GM18870 (cell line): Measurements from ENCODE around the gene TIMP3.

Source experiments
- ATAC-seq: cut with Tn5 transposase; IDR thresholded peaks from one replicate; pipeline ENCODE4 v1.9.1; 2021; ENCODE audit warnings: moderate library complexity; ENCODE audit not compliant: unreplicated experiment

Gene TIMP3

GRCh38 chr22:32827049-32827602 is 25.6 kb downstream of the TIMP3 start:
- no peak for ATAC-seq

DNA sequence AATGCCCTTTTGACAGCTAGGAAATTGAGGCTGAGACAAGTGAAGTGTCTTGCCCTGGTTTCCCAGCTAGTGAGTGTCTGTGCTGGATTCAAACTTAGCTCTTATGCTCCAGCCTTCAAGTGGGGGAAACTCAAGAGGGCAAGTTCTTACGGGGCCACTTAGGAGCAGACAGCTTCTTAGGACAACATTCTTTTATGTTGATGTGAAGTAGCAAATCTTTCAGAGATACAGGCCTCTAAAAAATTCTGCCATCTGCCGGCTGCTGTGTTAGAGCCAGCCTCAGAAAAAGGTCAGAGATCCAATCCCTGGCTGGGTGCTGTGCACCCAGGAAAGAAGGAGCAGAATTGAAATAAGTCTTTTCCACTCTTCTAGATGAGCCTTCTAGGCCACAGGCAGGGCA is 26.6 kb downstream of the TIMP3 start:
- no peak for ATAC-seq

DNA sequence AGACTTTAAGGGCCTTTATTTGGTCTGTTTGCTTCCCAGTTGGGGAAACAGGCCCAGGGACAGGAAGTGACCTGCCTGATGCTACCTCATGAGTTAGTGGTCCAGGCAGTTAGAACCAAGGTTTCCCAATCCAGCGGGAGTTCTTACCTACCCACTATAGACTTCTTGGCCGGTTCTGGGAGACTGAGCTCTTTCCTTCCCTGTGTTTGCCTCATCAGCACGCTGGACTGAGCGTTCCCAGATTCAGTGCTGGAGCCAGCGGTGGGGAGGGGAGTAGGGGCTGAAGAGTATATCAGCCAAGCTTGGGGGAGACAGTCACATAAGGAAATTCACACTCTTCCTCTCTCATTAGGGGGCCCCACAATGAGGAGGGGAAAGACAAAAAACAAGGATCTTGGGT is 27.1 kb downstream of the TIMP3 start:
- no peak for ATAC-seq

- no peak for ATAC-seq
Measured at GRCh38 chr22:32829451-32829851, 27.9 kb downstream of the TIMP3 start.

DNA sequence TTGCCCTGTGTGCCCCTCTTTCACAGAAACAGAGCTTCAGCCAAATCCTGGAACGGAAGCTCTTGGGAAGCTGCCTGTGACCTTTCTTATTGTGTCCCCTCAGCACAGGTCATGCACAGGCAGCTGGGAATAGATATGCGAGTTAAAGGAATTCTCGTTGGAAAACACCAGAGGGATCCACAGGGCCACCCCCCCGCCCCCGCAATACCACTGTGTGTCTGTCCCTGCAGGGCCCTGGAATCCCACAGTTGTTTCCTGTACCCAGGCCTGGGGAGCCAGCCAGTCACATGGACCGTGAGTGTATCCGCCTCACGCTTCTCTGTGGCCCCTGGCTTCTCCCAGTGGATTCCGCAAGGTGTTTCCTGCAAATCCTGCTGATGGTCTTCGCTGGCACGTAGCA is 29.0 kb downstream of the TIMP3 start:
- ATAC-seq: no peak

GRCh38 chr22:32830957-32831356 is 29.5 kb downstream of the TIMP3 start:
- ATAC-seq: no peak

DNA sequence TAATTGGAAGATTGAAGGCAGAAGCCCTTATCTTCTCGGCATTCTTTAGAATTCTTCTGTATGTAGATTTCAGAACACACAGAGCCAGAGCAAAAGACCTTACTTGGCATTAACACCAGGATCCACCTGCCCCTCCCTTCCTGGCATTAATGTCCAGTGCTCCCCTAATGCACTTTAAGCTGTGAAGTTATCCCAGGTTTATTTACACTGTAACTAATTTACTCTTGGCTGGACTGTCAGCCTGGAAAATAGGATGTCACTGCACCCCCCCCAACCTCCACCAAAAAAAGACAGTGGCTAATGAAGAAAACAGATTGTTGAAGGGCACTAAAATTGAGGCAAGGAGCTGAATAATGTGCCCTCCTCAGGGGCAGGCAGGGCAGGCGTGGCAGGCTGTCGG is 30.1 kb downstream of the TIMP3 start:
- no peak for ATAC-seq

- no peak for ATAC-seq
Measured at GRCh38 chr22:32832174-32832573, 30.7 kb downstream of the TIMP3 start.

- no peak for ATAC-seq
Measured at GRCh38 chr22:32836280-32837123, 35.0 kb downstream of the TIMP3 start.

GRCh38 chr22:32837142-32837541 is 35.6 kb downstream of the TIMP3 start:
- ATAC-seq: no peak

- ATAC-seq: no peak
Measured at GRCh38 chr22:32837803-32838202, 36.3 kb downstream of the TIMP3 start.

DNA sequence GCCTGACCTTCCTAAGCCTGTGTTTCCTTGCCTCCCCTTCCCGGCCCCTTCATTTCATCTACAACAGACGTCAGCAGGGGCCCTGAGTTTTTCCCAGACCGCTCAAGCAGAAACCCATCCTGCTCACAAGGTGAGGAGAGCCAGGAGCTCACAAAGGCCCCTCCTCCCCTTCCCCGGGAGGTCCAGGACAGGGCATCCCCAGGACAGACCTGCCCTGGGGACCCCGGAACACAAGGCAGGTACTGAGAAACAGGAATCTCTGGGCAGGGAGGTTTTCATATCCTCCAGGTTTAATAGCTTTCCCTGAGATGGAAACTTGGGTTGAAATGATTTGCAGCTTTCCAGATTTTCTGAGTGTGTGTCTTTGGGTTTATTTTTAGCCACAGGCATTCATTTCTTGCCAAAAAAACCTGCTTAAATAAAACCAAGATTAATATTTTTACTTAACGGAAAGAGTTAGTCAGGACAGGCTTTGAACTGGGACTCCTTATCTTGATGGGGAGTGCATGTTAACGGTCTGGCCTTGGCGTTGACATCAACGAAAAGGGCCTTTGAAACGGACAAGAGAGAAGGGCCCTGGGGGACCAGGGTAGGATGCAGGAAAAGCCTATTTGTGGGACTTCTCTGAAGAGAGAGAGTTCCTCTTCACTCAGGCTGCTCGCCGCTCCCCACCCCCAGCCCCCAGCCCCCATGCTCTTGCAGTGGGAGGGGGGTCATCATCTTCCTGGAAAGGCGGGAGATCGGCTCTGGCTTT is 38.5 kb downstream of the TIMP3 start:
- ATAC-seq: no peak

DNA sequence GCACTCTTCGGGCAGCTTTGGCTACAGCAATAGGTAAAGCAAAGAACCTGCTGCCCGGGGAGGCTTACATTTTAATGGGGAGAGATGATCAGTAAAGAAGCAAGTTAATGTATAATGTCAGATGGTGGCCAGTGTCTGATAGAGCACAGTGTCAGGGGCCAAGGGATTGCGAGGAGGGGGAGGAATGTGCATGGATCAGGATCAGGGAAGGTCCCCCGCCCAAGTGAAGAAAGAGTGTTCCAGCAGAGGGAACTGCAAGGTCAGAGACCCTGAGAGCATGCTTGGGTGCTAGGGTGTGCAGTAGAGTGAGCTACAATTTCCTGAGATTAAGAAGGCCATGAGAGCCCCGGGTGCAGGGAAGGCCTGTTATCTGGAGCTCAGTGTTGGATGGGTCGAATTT is 39.7 kb downstream of the TIMP3 start:
- ATAC-seq: no peak

- ATAC-seq: no peak
Measured at GRCh38 chr22:32842486-32842885, 41.0 kb downstream of the TIMP3 start.

DNA sequence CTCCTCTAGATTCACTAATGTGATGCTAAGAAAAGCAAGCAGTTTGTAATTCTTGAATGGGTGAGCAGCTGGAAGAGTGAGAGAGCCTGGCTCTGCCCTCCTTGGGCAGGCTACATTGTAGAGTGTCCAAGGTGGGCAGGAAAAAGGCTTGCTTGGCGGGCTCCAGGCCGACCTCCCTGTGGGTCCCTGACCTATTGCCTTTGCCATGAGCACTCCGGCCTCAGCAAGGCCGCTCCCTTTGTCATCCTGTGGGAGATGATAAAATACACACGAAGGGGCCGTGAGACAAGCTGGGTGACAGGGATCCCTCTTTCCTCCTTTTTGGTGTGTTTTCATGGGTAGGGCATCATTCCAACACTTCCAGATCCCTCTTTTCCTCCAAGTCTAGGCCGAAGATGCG is 41.8 kb downstream of the TIMP3 start:
- no peak for ATAC-seq

DNA sequence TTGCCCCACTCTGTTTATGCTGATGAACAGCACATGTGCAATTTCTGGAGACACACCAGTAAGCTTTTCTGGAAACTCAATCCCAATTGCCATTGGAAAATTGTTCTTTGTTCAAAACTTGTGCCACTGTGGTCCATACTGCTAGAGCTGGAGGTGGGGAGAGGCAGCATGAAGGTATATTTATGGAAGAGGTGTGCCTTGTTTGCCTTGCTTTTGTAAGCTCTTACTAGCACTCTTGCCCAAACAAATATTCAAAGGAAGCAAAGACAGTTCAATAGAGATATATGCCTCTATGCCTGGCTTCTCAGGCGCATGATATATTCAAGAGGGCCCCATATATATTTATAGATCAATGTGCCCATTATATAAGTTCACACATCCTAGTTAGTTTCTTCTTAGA is 42.7 kb downstream of the TIMP3 start:
- ATAC-seq: no peak

GRCh38 chr22:32846780-32847491 is 45.4 kb downstream of the TIMP3 start:
- ATAC-seq: no peak

DNA sequence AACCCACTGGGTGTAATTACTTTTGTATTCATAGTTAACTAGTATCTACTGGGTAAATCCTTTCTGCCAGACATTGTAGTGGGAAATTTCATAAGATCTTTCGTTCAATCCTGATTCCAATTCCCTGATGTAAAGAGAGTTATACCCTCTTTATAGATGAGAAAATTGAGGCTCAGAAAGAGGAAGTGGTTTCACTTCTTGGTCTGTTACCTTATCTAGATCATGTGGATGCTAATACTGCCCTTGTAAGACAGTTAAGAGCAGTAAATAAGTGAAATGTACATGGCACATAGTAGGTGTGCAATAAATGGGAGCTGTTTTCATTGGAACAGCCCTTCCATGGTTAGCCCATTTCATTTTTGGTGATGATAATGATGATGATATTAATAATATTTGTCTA is 46.7 kb downstream of the TIMP3 start:
- no peak for ATAC-seq

DNA sequence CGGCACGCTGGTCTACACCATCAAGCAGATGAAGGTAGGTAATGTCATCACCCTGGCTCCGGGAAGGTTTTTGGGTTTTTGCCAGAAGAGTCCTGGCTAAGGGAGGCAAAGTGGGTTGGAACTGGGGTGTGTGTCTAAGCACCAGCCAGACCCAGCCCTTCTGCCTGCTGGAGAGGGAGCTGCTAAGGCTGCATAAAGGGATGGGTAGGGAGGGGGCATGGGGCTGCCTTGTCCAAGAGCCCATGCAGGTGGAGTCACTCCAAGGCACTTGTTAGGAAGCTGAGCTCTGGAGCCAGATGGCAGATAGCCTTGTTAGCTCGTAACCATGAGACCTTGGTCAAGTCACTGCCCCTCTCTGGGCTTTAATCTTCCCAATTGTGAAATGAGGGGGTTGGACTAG is 48.0 kb downstream of the TIMP3 start:
- no peak for ATAC-seq

DNA sequence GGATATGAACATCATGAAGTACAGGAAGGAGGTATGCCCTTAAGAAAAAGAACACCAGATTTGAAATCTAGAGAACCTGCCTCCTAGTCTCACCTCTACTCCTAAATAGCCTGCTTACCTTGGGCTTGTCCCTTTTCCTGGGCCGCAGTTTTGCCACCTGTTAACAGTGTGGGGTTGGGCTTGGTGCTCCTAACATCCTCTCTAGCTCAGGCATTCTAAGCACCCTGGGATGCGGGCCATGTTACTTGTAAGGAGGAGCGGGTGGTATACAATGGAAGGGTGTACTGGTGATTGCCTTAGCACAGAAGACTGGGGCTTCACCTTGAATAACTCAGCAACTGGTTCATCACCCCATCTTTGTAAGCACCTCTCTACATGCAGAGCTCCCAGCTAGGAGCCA is 48.7 kb downstream of the TIMP3 start:
- ATAC-seq: no peak
